SK-N-SH (cell line): Measurements from ENCODE around the gene TIMM8B.

Source experiments
- EZH2phosphoT487 ChIP-seq: fragments of 200-600 bp; sonication (generic); IDR thresholded peaks from 2 replicates; pipeline ENCODE4 v1.6.1; 2017; ENCODE audit warnings: low read depth, mixed run types, mild to moderate bottlenecking, antibody characterized with exemption, moderate library complexity, borderline replicate concordance
- GABPA ChIP-seq: IDR thresholded peaks from 2 replicates; pipeline ENCODE4 v1.4.0; 2012; ENCODE audit warnings: low read depth, mild to moderate bottlenecking
- MAX ChIP-seq: IDR thresholded peaks from 2 replicates; pipeline ENCODE4 v1.4.0; 2012; ENCODE audit warnings: low read depth
- RAD21 ChIP-seq: IDR thresholded peaks from 2 replicates; pipeline ENCODE4 v1.6.1; 2012; ENCODE audit warnings: mild to moderate bottlenecking, low read length
- RCOR1 ChIP-seq: fragments of 150-350 bp; IDR thresholded peaks from 2 replicates; pipeline ENCODE4 v1.6.1; 2017; ENCODE audit warnings: antibody characterized with exemption, low read length
- USF2 ChIP-seq: fragments of 150-350 bp; IDR thresholded peaks from 2 replicates; pipeline ENCODE4 v1.6.1; 2017; ENCODE audit warnings: antibody characterized with exemption, low read length, low read depth, borderline replicate concordance

GRCh38 chr11:112115386-112115785 is 28.8 kb upstream of the TIMM8B start:
- no peak for TF ChIP-seq USF2
- TF ChIP-seq GABPA: no peak
- no peak for TF ChIP-seq EZH2phosphoT487
- no peak for TF ChIP-seq RAD21
- TF ChIP-seq MAX: no peak
- no peak for TF ChIP-seq RCOR1
